ENCODE results near the gene SLC12A8. TPM values are rescaled to one million over a fixed set of nuclear protein-coding genes. Genes with fewer than 3 reads are reported as not detected.

The SLC12A8 gene
- total and polyA plus RNA-seq, 3 donors from 2014 or later = 10.3 to 21.0 (median 12.3) TPM

- Histone ChIP-seq H3K36me3 (ENCODE audit: low read depth, missing control alignments) (no peaks in the 10 kb centered on the region), H3K9me3 (no peaks in the 10 kb centered on the region), H3K27me3 (no peaks in the 10 kb centered on the region), H3K27ac (no peak overlapping the region), H3K4me3 (no peak overlapping the region), H3K4me1 (no peaks in the 10 kb centered on the region)
- intact Hi-C loops (cut with DNase I; ENCODE audit: low total_unique reads) = loop anchor here (10.0 kb wide), 1 partner anchor 174 kb away; no protein-coding TSS in a partner anchor
- TF ChIP-seq CTCF (IDR thresholded peaks at IDR 0.05) = no peak
- no peak for TF ChIP-seq POLR2A (IDR thresholded peaks at IDR 0.05)
- DNase-seq = peak; percentile 66
- 57 to 66% methylated on average over 4 of the region's 4 CpGs for WGBS, 2 donors
Measured at GRCh38 chr3:125168711-125169393, 43.7 kb downstream of the SLC12A8 start.

GRCh38 chr3:125166599-125167136, 45.9 kb downstream of the SLC12A8 start:
- no peaks in the 10 kb centered on the region for H3K27me3 ChIP-seq
- H3K4me1 ChIP-seq = no peaks in the 10 kb centered on the region
- no peaks in the 10 kb centered on the region for H3K9me3 ChIP-seq
- H3K36me3 ChIP-seq (ENCODE audit: low read depth, missing control alignments) = no peaks in the 10 kb centered on the region
- intact Hi-C loops (cut with DNase I; ENCODE audit: low total_unique reads) = loop anchor here (10.0 kb wide), 1 partner anchor 172 kb away; no protein-coding TSS in a partner anchor
- H3K27ac ChIP-seq = no peak overlapping the region
- 66 to 82% methylated on average over 13 of the region's 13 CpGs for WGBS, 2 donors
- H3K4me3 ChIP-seq = no peak overlapping the region
- no peak for DNase-seq
- TF ChIP-seq POLR2A (IDR thresholded peaks at IDR 0.05) = no peak

- intact Hi-C loops (cut with DNase I; ENCODE audit: low total_unique reads) = loop anchor here (10.0 kb wide), 1 partner anchor 171 kb away; no protein-coding TSS in a partner anchor
- Histone ChIP-seq H3K36me3 (ENCODE audit: low read depth, missing control alignments) (no peaks in the 10 kb centered on the region), H3K27me3 (no peaks in the 10 kb centered on the region), H3K27ac (no peak overlapping the region), H3K4me1 (no peaks in the 10 kb centered on the region), H3K4me3 (no peak overlapping the region), H3K9me3 (no peaks in the 10 kb centered on the region)
- DNase-seq = no peak
- no peak for TF ChIP-seq CTCF (IDR thresholded peaks at IDR 0.05)
- no peak for TF ChIP-seq POLR2A (IDR thresholded peaks at IDR 0.05)
- WGBS, 2 donors = 74 to 84% methylated on average over 18 of the region's 18 CpGs
Measured at GRCh38 chr3:125165948-125166553, 46.5 kb downstream of the SLC12A8 start.

GRCh38 chr3:125165189-125165947, 47.2 kb downstream of the SLC12A8 start:
- H3K36me3 ChIP-seq (ENCODE audit: low read depth, missing control alignments) = no peaks in the 10 kb centered on the region
- H3K27me3 ChIP-seq = no peaks in the 10 kb centered on the region
- WGBS, 2 donors = 66 to 74% methylated on average over 12 to 17 of the region's 17 CpGs
- H3K27ac ChIP-seq = no peak overlapping the region
- H3K4me3 ChIP-seq = no peak overlapping the region
- TF ChIP-seq POLR2A (IDR thresholded peaks at IDR 0.05) (no peak), CTCF (IDR thresholded peaks at IDR 0.05) (peak; percentile 43 to 65 (median 62))
- H3K9me3 ChIP-seq = no peaks in the 10 kb centered on the region
- intact Hi-C loops (cut with DNase I; ENCODE audit: low total_unique reads) = loop anchor here (10.0 kb wide), 1 partner anchor 171 kb away; no protein-coding TSS in a partner anchor
- DNase-seq = peak; percentile 78
- H3K4me1 ChIP-seq = no peaks in the 10 kb centered on the region
